Common myeloid progenitor, CD34-positive (primary cell): ENCODE measurements around the gene GINS2.

Source experiments
- CTCF ChIA-PET: fragments of 350-600 bp; sonication (Branson Sonifier 250); formaldehyde crosslinking; loops from one replicate; lab custom pipeline; 2021; ENCODE audit warnings: antibody characterized with exemption; lab: Charles Lee
- POLR2A ChIA-PET: fragments of 350-600 bp; sonication (Branson Sonifier 250); formaldehyde crosslinking; loops from one replicate; lab custom pipeline; 2021; ENCODE audit warnings: antibody characterized with exemption; lab: Charles Lee
- DNase-seq, 3 donors: peaks; one replicate each; pipeline versions ENCODE4 v3.0.0 to v3.0.0-alpha.2; 2013
- H3K27ac ChIP-seq, 2 experiments: 1 replicate in 1 of 2; 2 replicates in 1 of 2; pipeline ENCODE4 v1.7.0; 2013; ENCODE audit warnings: inconsistent platforms in 2 of 2, low read length in 2 of 2, mild to moderate bottlenecking in 2 of 2, low read depth in 1 of 2, moderate library complexity in 1 of 2; ENCODE audit not compliant: severe bottlenecking in 2 of 2, insufficient read depth in 1 of 2, poor library complexity in 1 of 2
- H3K27me3 ChIP-seq, 5 experiments: replicated peaks in 2 of 5; 1 replicate in 3 of 5; 2 replicates in 2 of 5; pipeline versions ENCODE4 v1.6.1 to v1.7.0; 2013; ENCODE audit warnings: low read length in 4 of 5, mild to moderate bottlenecking in 2 of 5, moderate library complexity in 2 of 5, inconsistent platforms in 1 of 5; ENCODE audit not compliant: insufficient read depth in 5 of 5, control insufficient read depth in 4 of 5
- H3K36me3 ChIP-seq, 4 experiments: 1 replicate in 2 of 4; 2 replicates in 2 of 4; pipeline versions ENCODE4 v1.6.1 to v1.7.0; 2013; ENCODE audit warnings: low read length in 3 of 4, control low read depth in 1 of 4, mild to moderate bottlenecking in 1 of 4; ENCODE audit not compliant: control insufficient read depth in 4 of 4, insufficient read depth in 4 of 4
- H3K4me1 ChIP-seq, 4 experiments: 1 replicate in 3 of 4; 2 replicates in 1 of 4; pipeline versions ENCODE4 v1.6.1 to v1.7.1; 2013; ENCODE audit warnings: low read length in 3 of 4, mild to moderate bottlenecking in 3 of 4, control low read depth in 1 of 4, inconsistent platforms in 1 of 4, moderate library complexity in 1 of 4; ENCODE audit not compliant: control insufficient read depth in 4 of 4, insufficient read depth in 4 of 4; ENCODE audit errors: control extremely low read depth in 1 of 4
- H3K4me3 ChIP-seq, 7 experiments: 1 replicate in 4 of 7; 2 replicates in 3 of 7; pipeline versions ENCODE4 v1.5.1 to v1.7.0; 2013; ENCODE audit warnings: mild to moderate bottlenecking in 7 of 7, low read length in 6 of 7, moderate library complexity in 6 of 7, inconsistent platforms in 2 of 7, low read depth in 2 of 7, control low read depth in 1 of 7; ENCODE audit not compliant: insufficient read depth in 4 of 7, control insufficient read depth in 1 of 7; ENCODE audit errors: extremely low read depth in 1 of 7
- H3K9me3 ChIP-seq, 5 experiments: 1 replicate in 4 of 5; 2 replicates in 1 of 5; pipeline versions ENCODE4 v1.6.1 to v1.7.1; 2013; ENCODE audit warnings: low read length in 4 of 5, mild to moderate bottlenecking in 2 of 5, inconsistent platforms in 1 of 5, low read depth in 1 of 5, moderate library complexity in 1 of 5; ENCODE audit not compliant: control insufficient read depth in 4 of 5, insufficient read depth in 2 of 5; ENCODE audit errors: control extremely low read depth in 1 of 5
- WGBS: methylation state at CpG from one replicate; pipeline ENCODE4 v1.1.5; 2013; ENCODE audit not compliant: insufficient coverage; 5-methylcytosine and 5-hydroxymethylcytosine counted together

GINS2 gene

GRCh38 chr16:85660843-85661739, 27.7 kb downstream of the GINS2 start:
- DNase-seq, result no peak
- Histone ChIP-seq H3K27ac (no peak overlapping the region), H3K9me3 (no peaks in the 10 kb centered on the region), H3K4me1 (no peaks in the 10 kb centered on the region), H3K27me3 (no peaks in the 10 kb centered on the region), H3K36me3 (peaks cover 11 to 98% (median 90%) of the 10 kb centered on the region in 4 experiments), H3K4me3 (no peak overlapping the region)
- WGBS, result 94% methylated on average over 36 of the region's 42 CpGs
- ChIA-PET CTCF (interaction anchor here (0.7 to 3.7 kb wide), 5 partner anchors 13 to 386 kb away, joined by 3 to 37 read pairs (median 6); no protein-coding TSS in a partner anchor), POLR2A (no interaction called here)

- Histone ChIP-seq H3K4me3 (no peak overlapping the region), H3K4me1 (no peaks in the 10 kb centered on the region), H3K36me3 (peaks cover 14 to 98% (median 91%) of the 10 kb centered on the region in 4 experiments), H3K27ac (no peak overlapping the region), H3K9me3 (no peaks in the 10 kb centered on the region), H3K27me3 (no peaks in the 10 kb centered on the region)
- ChIA-PET POLR2A (no interaction called here), CTCF (interaction anchor here (0.6 to 3.7 kb wide), 12 partner anchors 8 to 390 kb away, joined by 3 to 37 read pairs (median 5); no protein-coding TSS in a partner anchor)
- DNase-seq, result peak; percentile 47 to 68 (median 67)
- WGBS, result 91% methylated on average over 9 of the region's 12 CpGs
Observed at GRCh38 chr16:85659805-85660511, 28.8 kb downstream of the GINS2 start.

GRCh38 chr16:85659336-85659735, 29.4 kb downstream of the GINS2 start:
- no peak overlapping the region for H3K4me3 ChIP-seq
- 98% methylated on average over 8 of the region's 8 CpGs for WGBS
- ChIA-PET CTCF (interaction anchor here (0.8 to 3.7 kb wide), 12 partner anchors 8 to 384 kb away, joined by 3 to 37 read pairs (median 4); no protein-coding TSS in a partner anchor), POLR2A (no interaction called here)
- peaks cover 16 to 98% (median 88%) of the 10 kb centered on the region in 4 experiments for H3K36me3 ChIP-seq
- H3K4me1 ChIP-seq, result no peaks in the 10 kb centered on the region
- H3K27ac ChIP-seq, result no peak overlapping the region
- H3K9me3 ChIP-seq, result no peaks in the 10 kb centered on the region
- H3K27me3 ChIP-seq, result no peaks in the 10 kb centered on the region
- no peak for DNase-seq

GRCh38 chr16:85658504-85659326, 30.0 kb downstream of the GINS2 start:
- Histone ChIP-seq H3K4me3 (no peak overlapping the region), H3K4me1 (peaks cover 0 to under 1% (median 0%) of the 10 kb centered on the region in 4 experiments), H3K9me3 (no peaks in the 10 kb centered on the region), H3K27me3 (no peaks in the 10 kb centered on the region), H3K36me3 (peaks cover 16 to 98% (median 85%) of the 10 kb centered on the region in 4 experiments), H3K27ac (no peak overlapping the region)
- ChIA-PET CTCF (interaction anchor here (0.8 to 3.7 kb wide), 14 partner anchors 9 to 383 kb away, joined by 3 to 37 read pairs (median 4); no protein-coding TSS in a partner anchor), POLR2A (interaction anchor here (0.5 kb wide), 2 partner anchors 113 to 142 kb away, joined by 3 to 4 read pairs; no protein-coding TSS in a partner anchor)
- DNase-seq, result no peak
- 97% methylated on average over 18 of the region's 18 CpGs for whole genome bisulfite sequencing

- Histone ChIP-seq H3K4me3 (no peak overlapping the region), H3K36me3 (peaks cover 16 to 96% (median 84%) of the 10 kb centered on the region in 4 experiments), H3K9me3 (no peaks in the 10 kb centered on the region), H3K27me3 (no peaks in the 10 kb centered on the region), H3K4me1 (peaks cover 0 to 7% (median 1%) of the 10 kb centered on the region in 4 experiments), H3K27ac (no peak overlapping the region)
- 100% methylated on average over 3 of the region's 3 CpGs for WGBS
- no peak for DNase-seq
- CTCF ChIA-PET, result interaction anchor here (0.7 to 3.7 kb wide), 7 partner anchors 8 to 207 kb away, joined by 3 to 37 read pairs (median 4); no protein-coding TSS in a partner anchor
- POLR2A ChIA-PET, result interaction anchor here (0.5 kb wide), 1 partner anchor 114 kb away, joined by 4 read pairs; no protein-coding TSS in a partner anchor
Observed at GRCh38 chr16:85657996-85658395, 30.8 kb downstream of the GINS2 start.

- no peaks in the 10 kb centered on the region for H3K27me3 ChIP-seq
- no peaks in the 10 kb centered on the region for H3K9me3 ChIP-seq
- H3K4me1 ChIP-seq, result peaks cover 0 to 13% (median 3%) of the 10 kb centered on the region in 4 experiments
- DNase-seq, result no peak
- CTCF ChIA-PET, result interaction anchor here (1.2 to 3.7 kb wide), 2 partner anchors 17 to 41 kb away, joined by 3 to 37 read pairs; no protein-coding TSS in a partner anchor
- H3K36me3 ChIP-seq, result peaks cover 18 to 92% (median 77%) of the 10 kb centered on the region in 4 experiments
- 97% methylated on average over 15 of the region's 21 CpGs for WGBS
- POLR2A ChIA-PET, result no interaction called here
- no peak overlapping the region for H3K4me3 ChIP-seq
- H3K27ac ChIP-seq, result no peak overlapping the region
Observed at GRCh38 chr16:85657267-85657650, 31.5 kb downstream of the GINS2 start.
